Measurements from ENCODE around the gene TCAP.
"Not testable (repeated sequence)": the region's sequence is repeated elsewhere in the genome, so short reads cannot be mapped to it uniquely, and the experiment has no call there.

The TCAP gene

GRCh38 chr17:39705786-39706348 lies 40.7 kb downstream of the TCAP start:
- no peak for DNase-seq (ENCODE audit: low spot score)

- no peak for DNase-seq (ENCODE audit: low spot score)
Observed at GRCh38 chr17:39706383-39706782, 41.2 kb downstream of the TCAP start.

- no peak for DNase-seq (ENCODE audit: low spot score)
Observed at GRCh38 chr17:39706921-39707337, 41.8 kb downstream of the TCAP start.

- DNase-seq (ENCODE audit: low spot score): no peak
Observed at GRCh38 chr17:39709319-39709997, 44.3 kb downstream of the TCAP start.

GRCh38 chr17:39709998-39710964 lies 45.1 kb downstream of the TCAP start:
- DNase-seq (ENCODE audit: low spot score): no peak

GRCh38 chr17:39711071-39711470 lies 45.9 kb downstream of the TCAP start:
- not testable (repeated sequence) for DNase-seq (ENCODE audit: low spot score)

GRCh38 chr17:39711851-39712250 lies 46.7 kb downstream of the TCAP start:
- DNase-seq (ENCODE audit: low spot score): no peak

- DNase-seq (ENCODE audit: low spot score): no peak
Observed at GRCh38 chr17:39714234-39714633, 49.1 kb downstream of the TCAP start.

- DNase-seq (ENCODE audit: low spot score): no peak
Observed at GRCh38 chr17:39715375-39716072, 50.4 kb downstream of the TCAP start.

Measured in germinal center (tissue), 1 donor.